ENCODE data around the gene NRP2. TPM values are rescaled to one million over a fixed set of nuclear protein-coding genes. Genes with fewer than 3 reads are reported as not detected.

Gene NRP2
- total RNA-seq, 1 donor from 2014 or later: 27.8 TPM

- no peaks in the 10 kb centered on the region for H3K36me3 ChIP-seq
- no peak for DNase-seq (ENCODE audit: low spot score)
- Mint-ChIP-seq H3K27ac (no peak overlapping the region), H3K4me3 (no peak overlapping the region), H3K9me3 (peaks cover 10% of the 10 kb centered on the region), H3K27me3 (ENCODE audit: insufficient read depth, low read depth) (no peaks in the 10 kb centered on the region), H3K4me1 (peaks cover 11% of the 10 kb centered on the region), H3K36me3 (no peaks in the 10 kb centered on the region)
- no peaks in the 10 kb centered on the region for H3K27me3 ChIP-seq
- no peaks in the 10 kb centered on the region for H4K20me1 ChIP-seq (ENCODE audit: low read depth)
- no peak overlapping the region for H3K4me3 ChIP-seq
- TF ChIP-seq CTCF (IDR thresholded peaks at IDR 0.05) (no peak), EZH2 (IDR thresholded peaks at IDR 0.05) (no peak), EZH2phosphoT487 (IDR thresholded peaks at IDR 0.05) (no peak)
- no peak overlapping the region for H3K9ac ChIP-seq
- no peaks in the 10 kb centered on the region for H3K79me2 ChIP-seq (ENCODE audit: low read depth)
- H3K9me3 ChIP-seq (ENCODE audit: low read depth): no peaks in the 10 kb centered on the region
- no peaks in the 10 kb centered on the region for H3F3A ChIP-seq (ENCODE audit: low read depth)
- no peak overlapping the region for H2AFZ ChIP-seq (replicated peaks)
- H3K27ac ChIP-seq: no peak overlapping the region
- H3K4me2 ChIP-seq: no peak overlapping the region
- peaks cover 7% of the 10 kb centered on the region for H3K4me1 ChIP-seq
Measured at GRCh38 chr2:205637320-205637602, 45.0 kb upstream of the NRP2 start.

GRCh38 chr2:205637779-205638503, 44.4 kb upstream of the NRP2 start:
- TF ChIP-seq EZH2 (IDR thresholded peaks at IDR 0.05) (no peak), EZH2phosphoT487 (IDR thresholded peaks at IDR 0.05) (no peak), CTCF (IDR thresholded peaks at IDR 0.05) (no peak)
- no peaks in the 10 kb centered on the region for H4K20me1 ChIP-seq (ENCODE audit: low read depth)
- DNase-seq (ENCODE audit: low spot score): no peak
- peaks cover 17% of the 10 kb centered on the region for H3K4me1 Mint-ChIP-seq
- no peak overlapping the region for H3K9ac ChIP-seq
- no peaks in the 10 kb centered on the region for H3K27me3 Mint-ChIP-seq (ENCODE audit: insufficient read depth, low read depth)
- H3K9me3 ChIP-seq (ENCODE audit: low read depth): no peaks in the 10 kb centered on the region
- H3K36me3 Mint-ChIP-seq: no peaks in the 10 kb centered on the region
- peak overlapping the region; percentile 31 for H2AFZ ChIP-seq (replicated peaks)
- H3K27me3 ChIP-seq: no peaks in the 10 kb centered on the region
- peaks cover 3% of the 10 kb centered on the region for H3F3A ChIP-seq (ENCODE audit: low read depth)
- H3K4me3 ChIP-seq: no peak overlapping the region
- H3K36me3 ChIP-seq: no peaks in the 10 kb centered on the region
- H3K27ac Mint-ChIP-seq: no peak overlapping the region
- H3K9me3 Mint-ChIP-seq: peaks cover 7% of the 10 kb centered on the region
- H3K4me3 Mint-ChIP-seq: no peak overlapping the region
- no peak overlapping the region for H3K4me2 ChIP-seq
- peaks cover 12% of the 10 kb centered on the region for H3K4me1 ChIP-seq
- no peaks in the 10 kb centered on the region for H3K79me2 ChIP-seq (ENCODE audit: low read depth)
- H3K27ac ChIP-seq: no peak overlapping the region

GRCh38 chr2:205640716-205641115, 41.6 kb upstream of the NRP2 start:
- TF ChIP-seq EZH2phosphoT487 (IDR thresholded peaks at IDR 0.05): no peak
- TF ChIP-seq CTCF (IDR thresholded peaks at IDR 0.05): no peak
- TF ChIP-seq EZH2 (IDR thresholded peaks at IDR 0.05): no peak
- H3K4me1 ChIP-seq: peaks cover 18% of the 10 kb centered on the region
- H3K36me3 ChIP-seq: no peaks in the 10 kb centered on the region
- H3K9ac ChIP-seq: no peak overlapping the region
- no peaks in the 10 kb centered on the region for H3K27me3 ChIP-seq
- no peak overlapping the region for H2AFZ ChIP-seq (replicated peaks)
- Mint-ChIP-seq H3K4me1 (peaks cover 32% of the 10 kb centered on the region), H3K27me3 (ENCODE audit: insufficient read depth, low read depth) (no peaks in the 10 kb centered on the region), H3K4me3 (no peak overlapping the region), H3K36me3 (no peaks in the 10 kb centered on the region), H3K9me3 (peaks cover 3% of the 10 kb centered on the region), H3K27ac (no peak overlapping the region)
- H3K4me3 ChIP-seq: no peak overlapping the region
- H3K9me3 ChIP-seq (ENCODE audit: low read depth): no peaks in the 10 kb centered on the region
- no peaks in the 10 kb centered on the region for H3K79me2 ChIP-seq (ENCODE audit: low read depth)
- no peak overlapping the region for H3K4me2 ChIP-seq
- H3K27ac ChIP-seq: no peak overlapping the region
- H4K20me1 ChIP-seq (ENCODE audit: low read depth): no peaks in the 10 kb centered on the region
- peaks cover 7% of the 10 kb centered on the region for H3F3A ChIP-seq (ENCODE audit: low read depth)
- no peak for DNase-seq (ENCODE audit: low spot score)
